Diencephalon (tissue), 1 donor: ENCODE data around the gene PTPN12. TPM values are rescaled to one million over a fixed set of nuclear protein-coding genes. Genes with fewer than 3 reads are reported as not detected.

Experiments
- total RNA-seq: library from RNA; depleted of rRNA; stranded (reverse); fragments of >200 nt; gene quantifications from one replicate; pipeline ENCODE4 v1.2.3, GENCODE V29; 2014

PTPN12 gene
- total RNA-seq, result 89.5 TPM

DNA sequence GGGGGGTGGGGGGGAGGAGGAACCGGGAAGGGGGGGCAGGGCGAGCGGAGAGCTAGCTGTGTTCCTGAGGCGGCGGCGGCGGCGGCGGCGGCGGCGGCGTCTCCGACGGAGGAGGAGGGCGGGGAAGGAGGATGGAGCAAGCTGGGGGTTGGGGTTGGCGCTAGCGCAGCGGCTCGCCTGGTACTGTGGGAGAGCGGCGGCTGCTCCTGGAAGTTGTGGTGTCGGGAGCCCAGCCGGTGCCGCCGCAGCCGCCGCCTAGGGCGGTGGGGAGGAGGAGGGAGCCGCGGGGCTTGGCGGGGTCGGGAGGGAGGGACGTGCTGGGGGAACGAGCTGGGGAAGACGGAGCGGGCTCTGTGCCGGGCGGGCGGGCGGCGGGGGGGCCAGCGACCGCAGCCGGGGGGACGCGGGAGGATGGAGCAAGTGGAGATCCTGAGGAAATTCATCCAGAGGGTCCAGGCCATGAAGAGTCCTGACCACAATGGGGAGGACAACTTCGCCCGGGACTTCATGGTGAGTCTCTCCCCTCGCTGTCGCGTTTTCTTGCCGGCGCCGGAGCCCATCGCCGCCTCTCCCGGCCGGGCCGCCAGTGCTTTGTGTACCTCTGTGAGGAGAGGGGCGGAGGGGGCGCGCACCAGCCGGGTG, at the start of gene PTPN12:
Gene PTPN12 (plus strand): TSS at position 160 of the 642 bp plus-strand sequence. CDS start 252 bp downstream, at position 412.

Other genes starting within 250 kb of the PTPN12 start
- 9.9 TPM for gene GSAP, start 120.9 kb upstream of the PTPN12 start, total RNA-seq
- gene RSBN1L, start 159.2 kb downstream of the PTPN12 start, total RNA-seq, result 62.5 TPM